ENCODE measurements around the gene SLC12A3.

DNA sequence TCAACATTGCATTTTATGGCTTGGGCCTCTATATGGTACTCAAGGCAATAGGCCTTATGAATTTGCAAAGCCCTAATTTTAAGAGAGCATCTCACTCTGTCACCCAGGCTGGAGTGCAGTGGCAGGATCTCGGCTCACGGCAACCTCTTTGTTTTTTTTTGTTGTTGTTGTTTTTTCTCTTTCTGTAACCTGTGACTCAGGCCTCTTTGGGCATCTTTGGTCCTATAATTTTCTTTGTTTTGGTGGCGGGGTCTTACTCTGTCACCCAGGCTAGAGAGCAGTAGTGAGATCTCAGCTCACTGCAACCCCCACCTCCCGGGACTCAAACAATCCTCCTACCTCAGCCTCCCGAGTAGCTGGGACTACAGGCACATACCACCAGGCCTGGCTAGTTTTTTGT lies 45.1 kb downstream of the SLC12A3 start:
- no peak for TF ChIP-seq ELF4 (IDR thresholded peaks at IDR 0.05)
- TF ChIP-seq FOXA1 (IDR thresholded peaks at IDR 0.05), result no peak
- no peak for TF ChIP-seq SP1 (IDR thresholded peaks at IDR 0.05)
